WTC11 (cell line): ENCODE data around the gene RASGEF1C. TPM values are rescaled to one million over a fixed set of nuclear protein-coding genes. Genes with fewer than 3 reads are reported as not detected.

Source experiments
- ATAC-seq: fragments of 200-7000 bp; cut with Tn5 transposase; 2 replicates; pipeline ENCODE4 v1.10.0; 2021; ENCODE audit warnings: mild to moderate bottlenecking, moderate library complexity
- CTCF ChIA-PET: fragments of 300-600 bp; sonication (Branson Sonifier 250); formaldehyde crosslinking; loops from one replicate; lab custom pipeline; 2021; ENCODE audit warnings: antibody characterized with exemption; lab: Charles Lee
- POLR2A ChIA-PET: fragments of 350-600 bp; sonication (Branson Sonifier 250); formaldehyde crosslinking; loops from one replicate; lab custom pipeline; 2021; ENCODE audit warnings: antibody characterized with exemption; lab: Charles Lee
- DNase-seq: peaks from one replicate; pipeline ENCODE4 v3.0.0; 2021; ENCODE audit warnings: low spot score
- H3K27ac Mint-ChIP-seq: 2 replicates; pipeline ENCODE4 v1.8.0; 2021; ENCODE audit warnings: mixed read lengths
- H3K27me3 Mint-ChIP-seq: 2 replicates; pipeline ENCODE4 v1.8.0; 2021; ENCODE audit warnings: low read depth, mild to moderate bottlenecking, moderate library complexity, mixed read lengths
- H3K36me3 Mint-ChIP-seq: 2 replicates; pipeline ENCODE4 v1.8.0; 2021; ENCODE audit warnings: mixed read lengths
- H3K4me1 Mint-ChIP-seq: 2 replicates; pipeline ENCODE4 v1.8.0; 2022; ENCODE audit warnings: mixed read lengths
- H3K4me3 Mint-ChIP-seq: 2 replicates; pipeline ENCODE4 v1.8.0; 2021; ENCODE audit warnings: mild to moderate bottlenecking, moderate library complexity, mixed read lengths
- H3K9me3 Mint-ChIP-seq: 2 replicates; pipeline ENCODE4 v1.8.0; 2021; ENCODE audit warnings: mixed read lengths
- E2F4 ChIP-seq: sonication (generic); formaldehyde crosslinking; IDR thresholded peaks from 2 replicates; pipeline ENCODE4 v1.8.1; 2022; ENCODE audit warnings: low read depth, mild to moderate bottlenecking, moderate library complexity, missing genetic modification reagents, borderline replicate concordance
- ELF4 ChIP-seq: sonication (generic); formaldehyde crosslinking; IDR thresholded peaks from 2 replicates; pipeline ENCODE4 v1.8.1; 2022; ENCODE audit warnings: low read depth, mild to moderate bottlenecking, moderate library complexity, missing genetic modification reagents
- ERG ChIP-seq: fragments of 250-450 bp; sonication (Bioruptor Pico); IDR thresholded peaks from 2 replicates; pipeline ENCODE4 v1.8.0; 2021; ENCODE audit warnings: mild to moderate bottlenecking
- FOXJ3 ChIP-seq: sonication (generic); formaldehyde crosslinking; IDR thresholded peaks from 2 replicates; pipeline ENCODE4 v1.9.0; 2021; ENCODE audit warnings: missing genetic modification reagents, mild to moderate bottlenecking, borderline replicate concordance
- GRHL2 ChIP-seq: fragments of 250-450 bp; sonication (Bioruptor Pico); IDR thresholded peaks from 2 replicates; pipeline ENCODE4 v1.8.0; 2022; ENCODE audit warnings: mild to moderate bottlenecking, moderate library complexity; ENCODE audit not compliant: insufficient replicate concordance, severe bottlenecking
- GTF2I ChIP-seq: fragments of 250-450 bp; sonication (Bioruptor Pico); conservative IDR thresholded peaks from 2 replicates; pipeline ENCODE4 v1.4.0; 2021; ENCODE audit warnings: mild to moderate bottlenecking
- IRF1 ChIP-seq: sonication (generic); formaldehyde crosslinking; IDR thresholded peaks from 2 replicates; pipeline ENCODE4 v1.8.0; 2023; ENCODE audit warnings: missing genetic modification reagents
- MXD4 ChIP-seq: fragments of 250-450 bp; sonication (Bioruptor Pico); IDR thresholded peaks from 2 replicates; pipeline ENCODE4 v1.8.0; 2021; ENCODE audit warnings: mild to moderate bottlenecking, moderate library complexity, borderline replicate concordance
- MYBL2 ChIP-seq: sonication (generic); formaldehyde crosslinking; IDR thresholded peaks from 2 replicates; pipeline ENCODE4 v1.8.1; 2023; ENCODE audit warnings: mild to moderate bottlenecking, moderate library complexity, missing genetic modification reagents
- NR1H2 ChIP-seq: sonication (generic); formaldehyde crosslinking; IDR thresholded peaks from 2 replicates; pipeline ENCODE4 v1.9.0; 2021; ENCODE audit warnings: mild to moderate bottlenecking, moderate library complexity, missing genetic modification reagents
- NR3C1 ChIP-seq: sonication (generic); formaldehyde crosslinking; conservative IDR thresholded peaks from 2 replicates; pipeline ENCODE4 v1.8.1; 2023; ENCODE audit warnings: low read depth, mild to moderate bottlenecking, missing genetic modification reagents
- RELA ChIP-seq: sonication (generic); formaldehyde crosslinking; IDR thresholded peaks from 2 replicates; pipeline ENCODE4 v1.8.1; 2022; ENCODE audit warnings: missing genetic modification reagents, mild to moderate bottlenecking, borderline replicate concordance
- SMAD3 ChIP-seq: sonication (generic); formaldehyde crosslinking; IDR thresholded peaks from 2 replicates; pipeline ENCODE4 v1.8.0; 2022; ENCODE audit warnings: missing genetic modification reagents, mild to moderate bottlenecking, borderline replicate concordance
- SOX15 ChIP-seq: fragments of 250-450 bp; sonication (Bioruptor Pico); IDR thresholded peaks from 2 replicates; pipeline ENCODE4 v1.9.0; 2021; ENCODE audit warnings: mild to moderate bottlenecking
- TCF7 ChIP-seq: sonication (generic); formaldehyde crosslinking; IDR thresholded peaks from 2 replicates; pipeline ENCODE4 v1.8.0; 2022; ENCODE audit warnings: mild to moderate bottlenecking, low read depth, missing genetic modification reagents, moderate library complexity
- TEAD1 ChIP-seq: sonication (generic); formaldehyde crosslinking; IDR thresholded peaks from 2 replicates; pipeline ENCODE4 v1.8.0; 2022; ENCODE audit warnings: mild to moderate bottlenecking, missing genetic modification reagents
- ZNF121 ChIP-seq: sonication (generic); formaldehyde crosslinking; IDR thresholded peaks from 2 replicates; pipeline ENCODE4 v1.8.0; 2023; ENCODE audit warnings: missing genetic modification reagents
- ZSCAN18 ChIP-seq: fragments of 250-450 bp; sonication (Bioruptor Pico); IDR thresholded peaks from 2 replicates; pipeline ENCODE4 v2.1.2; 2022; ENCODE audit warnings: mild to moderate bottlenecking, moderate library complexity
- total RNA-seq: library from RNA; stranded (reverse); gene quantifications from 3 replicates; pipeline ENCODE4 v1.2.3, GENCODE V29; 2021

The RASGEF1C gene
- total RNA-seq, 1 experiment from 2014 or later: 0.96 TPM

- peak overlapping the region; percentile 18; the same call in 1 of the 2 replicates for H3K4me3 Mint-ChIP-seq
- H3K4me1 Mint-ChIP-seq: peaks cover 57% of the 10 kb centered on the region
- no peaks in the 10 kb centered on the region for H3K9me3 Mint-ChIP-seq
- ChIA-PET POLR2A (no interaction called here), CTCF (no interaction called here)
- DNase-seq (no peak), ATAC-seq (no peak)
- H3K27ac Mint-ChIP-seq: no peak overlapping the region
- H3K27me3 Mint-ChIP-seq: no peaks in the 10 kb centered on the region; the same call in 1 of the 2 replicates
- TF ChIP-seq ZSCAN18 (CRISPR knock-in tag): no peak
- TF ChIP-seq RELA (CRISPR knock-in tag): no peak
- no peak for TF ChIP-seq NR1H2
- no peak for TF ChIP-seq MYBL2 (CRISPR knock-in tag)
- no peak for TF ChIP-seq GRHL2 (CRISPR knock-in tag)
- no peak for TF ChIP-seq IRF1 (CRISPR knock-in tag)
- no peak for TF ChIP-seq NR3C1 (CRISPR knock-in tag)
- no peak for TF ChIP-seq FOXJ3 (CRISPR knock-in tag)
- no peak for TF ChIP-seq GTF2I
- TF ChIP-seq, all 79 proteins: peak for 0
- no peaks in the 10 kb centered on the region for H3K36me3 Mint-ChIP-seq
Observed at GRCh38 chr5:180088561-180088960, 120.5 kb downstream of the RASGEF1C start.

GRCh38 chr5:180086816-180087399 lies 122.1 kb downstream of the RASGEF1C start:
- no peak overlapping the region for H3K4me3 Mint-ChIP-seq
- ChIA-PET CTCF (interaction anchor here (0.7 kb wide), 2 partner anchors 34 to 122 kb away, joined by 3 read pairs; partner anchors contain the start of gene RASGEF1C), POLR2A (interaction anchor here (0.7 kb wide), 1 partner anchor 242 kb away, joined by 6 read pairs; no protein-coding TSS in a partner anchor)
- peak; percentile 100 for TF ChIP-seq ZNF121 (CRISPR knock-in tag)
- no peak for TF ChIP-seq NR1H2
- no peaks in the 10 kb centered on the region for H3K36me3 Mint-ChIP-seq
- H3K27me3 Mint-ChIP-seq: no peaks in the 10 kb centered on the region; the same call in 1 of the 2 replicates
- H3K27ac Mint-ChIP-seq: peak overlapping the region; percentile 87
- H3K4me1 Mint-ChIP-seq: peaks cover 73% of the 10 kb centered on the region
- ATAC-seq (no peak), DNase-seq (no peak)
- no peaks in the 10 kb centered on the region for H3K9me3 Mint-ChIP-seq

- Mint-ChIP-seq H3K4me3 (peak overlapping the region; percentile 40), H3K27me3 (peaks cover 5% of the 10 kb centered on the region), H3K4me1 (peaks cover 76% of the 10 kb centered on the region), H3K9me3 (peaks cover 1% of the 10 kb centered on the region; the same call in 1 of the 2 replicates), H3K36me3 (no peaks in the 10 kb centered on the region), H3K27ac (peak overlapping the region; percentile 98)
- ChIA-PET POLR2A (interaction anchor here (0.7 kb wide), 1 partner anchor 253 kb away, joined by 4 read pairs; no protein-coding TSS in a partner anchor), CTCF (interaction anchor here (0.7 kb wide), 5 partner anchors 64 to 290 kb away, joined by 3 to 4 read pairs (median 3); no protein-coding TSS in a partner anchor)
- TF ChIP-seq ERG (CRISPR knock-in tag): no peak
- TF ChIP-seq SMAD3 (CRISPR knock-in tag): no peak
- TF ChIP-seq MXD4: no peak
- TF ChIP-seq TCF7: no peak
- TF ChIP-seq ELF4: no peak
- no peak for TF ChIP-seq E2F4 (CRISPR knock-in tag)
- no peak for TF ChIP-seq TEAD1 (CRISPR knock-in tag)
- TF ChIP-seq NR1H2: no peak
- no peak for TF ChIP-seq RELA (CRISPR knock-in tag)
- no peak for TF ChIP-seq SOX15 (CRISPR knock-in tag)
- no peak for ATAC-seq
- DNase-seq: no peak
Observed at GRCh38 chr5:180085837-180086236, 123.2 kb downstream of the RASGEF1C start.
